Activated CD8-positive, alpha-beta memory T cell treated with anti-CD3 and anti-CD28 coated beads for 1 hour (primary cell): ENCODE measurements around the gene TVP23A.
"Not testable (repeated sequence)": the region's sequence is repeated elsewhere in the genome, so short reads cannot be mapped to it uniquely, and the experiment has no call there.

Experiments used
- DNase-seq, 2 donors: peaks; one replicate each; pipeline ENCODE4 v3.0.0-alpha.2; 2020; ENCODE audit warnings: low read depth in 1 of 2; ENCODE audit errors: extremely low read depth in 1 of 2

TVP23A gene

GRCh38 chr16:10836174-10836853, 17.7 kb upstream of the TVP23A start:
- DNase-seq, result no peak

DNA sequence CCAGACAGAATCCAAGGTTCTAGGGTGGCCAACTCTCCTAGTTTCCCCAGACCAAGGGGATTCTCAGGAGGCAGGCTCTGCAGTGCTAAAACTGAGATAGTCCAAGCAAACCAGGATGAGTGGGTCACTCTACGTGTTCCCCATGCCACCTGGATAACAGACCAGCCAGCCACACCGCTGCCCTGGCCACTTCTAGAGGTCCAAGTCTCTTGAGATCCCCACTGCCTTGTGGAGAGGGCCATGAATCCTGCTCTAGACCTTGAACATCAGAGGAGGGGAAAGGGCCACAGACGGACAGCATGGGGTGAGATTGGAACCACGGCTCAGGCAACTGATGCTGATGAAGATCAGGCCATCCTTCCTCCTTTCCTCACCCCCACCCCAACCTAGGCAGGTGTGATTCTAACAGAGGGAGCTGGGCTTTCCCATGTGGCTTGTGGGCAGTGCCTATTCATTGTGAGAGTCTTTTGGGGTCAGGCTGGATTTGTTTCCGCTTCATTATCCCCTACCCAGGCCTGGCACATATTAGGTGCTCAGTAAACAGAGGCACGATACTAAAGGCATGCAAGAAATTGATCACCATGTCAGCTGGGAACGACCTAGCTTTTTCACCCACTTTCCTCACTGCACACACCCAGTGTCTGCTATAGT, 16.8 kb upstream of the TVP23A start:
- no peak for DNase-seq

- no peak for DNase-seq
Measured at GRCh38 chr16:10834766-10835165, 16.2 kb upstream of the TVP23A start.

DNA sequence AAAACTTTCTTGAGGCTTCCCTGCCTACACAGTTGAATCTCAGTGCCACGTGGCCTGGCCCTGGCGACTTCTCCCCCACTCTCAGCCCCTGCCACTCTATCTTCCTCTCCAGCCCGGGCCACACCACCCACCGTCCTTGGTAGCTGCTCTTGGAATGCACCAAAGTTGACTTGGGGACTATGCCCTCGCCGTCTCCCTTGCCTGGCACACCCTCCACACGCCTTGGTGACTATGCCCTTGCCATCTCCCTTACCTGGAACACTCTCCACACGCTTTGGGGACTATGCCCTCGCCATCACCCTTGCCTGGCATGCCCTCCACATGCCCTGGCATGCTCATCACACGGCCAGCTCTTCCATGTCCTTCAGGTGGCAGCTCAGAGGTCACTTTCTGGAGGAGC, 15.5 kb upstream of the TVP23A start:
- DNase-seq, result no peak

DNA sequence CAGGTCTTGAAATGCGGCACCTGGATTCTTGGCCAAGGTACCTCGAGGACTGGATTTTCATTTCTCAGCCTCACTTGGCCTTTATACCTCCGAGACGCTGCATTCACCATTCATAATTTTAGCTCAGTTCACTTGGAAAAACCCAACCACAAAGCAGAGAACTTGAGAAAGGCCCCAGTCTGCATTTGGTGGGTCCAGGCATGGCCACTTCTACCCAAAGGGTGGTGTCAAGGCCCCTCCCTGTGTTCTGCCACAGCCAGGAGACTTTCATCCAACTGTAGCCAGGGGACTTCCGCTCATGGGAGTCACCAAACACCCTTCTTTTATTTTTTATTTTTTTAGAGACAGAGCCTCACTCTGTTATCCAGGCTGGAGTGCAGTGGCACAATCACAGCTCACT, 14.7 kb upstream of the TVP23A start:
- DNase-seq, result no peak

- no peak for DNase-seq
Measured at GRCh38 chr16:10831894-10832886, 13.6 kb upstream of the TVP23A start.

- not testable (repeated sequence) for DNase-seq
Measured at GRCh38 chr16:10830240-10830639, 11.6 kb upstream of the TVP23A start.

DNA sequence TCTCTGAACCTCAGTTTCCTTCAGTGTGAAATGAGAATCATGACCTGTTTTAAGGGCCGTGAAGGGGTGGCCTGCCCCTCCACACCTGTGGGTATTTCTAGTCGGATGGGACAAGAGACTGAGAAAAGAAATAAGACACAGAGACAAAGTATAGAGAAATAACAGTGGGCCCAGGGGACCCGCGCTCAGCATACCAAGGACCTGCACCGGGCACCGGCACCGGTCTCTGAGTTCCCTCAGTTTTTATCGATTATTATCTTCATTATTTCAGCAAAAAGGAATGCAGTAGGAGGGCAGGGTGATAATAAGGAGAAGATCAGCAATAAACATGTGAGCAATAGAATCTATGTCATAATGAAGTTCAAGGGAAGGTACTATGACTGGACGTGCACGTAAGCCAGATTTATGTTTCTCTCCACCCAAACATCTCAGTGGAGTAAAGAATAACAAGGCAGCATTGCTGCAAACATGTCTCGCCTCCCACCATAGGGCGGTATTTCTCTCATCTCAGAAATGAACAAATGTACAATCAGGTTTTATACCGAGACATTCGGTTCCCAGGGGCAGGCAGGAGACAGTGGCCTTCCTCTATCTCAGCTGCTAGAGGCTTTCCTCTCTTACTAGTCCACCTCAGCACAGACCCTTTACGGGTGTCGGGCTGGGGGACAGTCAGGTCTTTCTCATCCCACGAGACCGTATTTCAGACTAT, 10.9 kb upstream of the TVP23A start:
- not testable (repeated sequence) for DNase-seq

- DNase-seq, result no peak
Measured at GRCh38 chr16:10828851-10829366, 10.3 kb upstream of the TVP23A start.

DNA sequence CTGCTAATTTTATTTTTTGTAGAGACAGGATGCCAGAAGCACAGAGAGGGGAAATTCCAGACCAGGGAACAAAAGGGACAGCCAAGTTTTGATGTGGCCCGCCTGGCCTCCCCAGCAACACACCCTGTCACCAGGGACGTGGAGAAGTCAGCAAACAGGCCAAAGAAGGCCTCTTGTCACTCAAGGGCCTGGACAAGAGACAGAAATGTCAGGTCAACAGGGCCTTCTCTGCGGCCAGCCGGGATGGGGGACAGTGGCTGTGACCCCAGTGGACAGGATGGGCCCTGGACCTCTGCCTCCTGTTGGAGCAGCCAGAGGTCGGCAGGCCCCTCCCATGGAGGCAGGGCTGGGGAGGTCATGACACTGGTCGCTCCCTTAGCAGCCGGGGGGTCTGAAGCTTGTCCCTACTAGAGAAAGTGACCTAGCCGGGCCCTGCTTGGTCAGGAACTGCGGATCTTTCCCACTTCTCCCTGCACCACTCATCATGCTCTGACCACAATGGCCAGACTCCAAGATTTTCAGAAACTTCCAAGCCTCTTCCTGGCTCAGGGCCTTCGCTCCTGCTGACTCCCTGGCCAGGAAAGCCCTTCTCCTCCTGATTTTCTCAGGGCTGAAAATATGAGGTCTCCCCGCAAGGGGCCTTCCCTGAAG, 9.2 kb upstream of the TVP23A start:
- DNase-seq, result no peak

- no peak for DNase-seq
Measured at GRCh38 chr16:10824111-10824893, 5.7 kb upstream of the TVP23A start.

DNA sequence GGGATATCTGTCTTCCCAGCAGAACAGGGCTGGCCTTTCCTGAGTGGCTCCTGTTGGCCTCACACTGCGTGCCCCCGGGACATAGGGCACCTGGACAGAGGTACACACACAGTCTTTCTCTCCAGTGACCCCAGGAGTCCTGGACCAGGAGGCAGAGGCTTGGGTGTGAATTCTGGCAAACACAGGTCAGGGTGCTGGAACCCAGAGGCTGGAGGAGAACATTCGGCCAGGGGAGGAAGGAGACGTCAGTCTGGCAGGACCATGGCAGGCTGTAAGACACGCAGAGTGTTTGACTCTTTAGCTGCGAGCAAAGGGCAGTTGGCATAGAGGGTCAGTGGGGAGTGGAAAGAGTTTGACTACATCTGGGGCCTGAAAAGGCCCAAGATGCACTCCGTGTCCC, 4.1 kb upstream of the TVP23A start:
- no peak for DNase-seq

- no peak for DNase-seq
Measured at GRCh38 chr16:10820546-10820945, 2.0 kb upstream of the TVP23A start.

DNA sequence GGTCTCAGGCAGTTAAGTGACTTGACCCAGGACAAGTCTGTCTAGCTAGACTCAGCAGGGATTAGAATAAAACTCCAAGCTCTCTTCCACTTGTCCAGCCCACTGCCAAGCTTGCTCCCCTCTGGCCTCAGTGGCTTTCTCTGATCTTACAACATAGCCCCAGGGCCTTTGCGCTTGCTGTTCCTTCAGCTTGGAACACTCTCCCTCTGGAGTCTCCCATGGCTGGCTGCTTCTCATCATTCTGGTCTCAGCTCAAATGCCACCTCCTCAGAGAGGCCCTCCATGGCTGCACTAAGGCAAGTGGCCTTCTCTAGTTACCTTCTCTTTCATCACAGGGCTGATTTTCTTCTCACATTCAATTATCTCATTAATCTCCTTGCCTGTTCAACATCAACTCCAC, 1.1 kb downstream of the TVP23A start:
- no peak for DNase-seq

DNA sequence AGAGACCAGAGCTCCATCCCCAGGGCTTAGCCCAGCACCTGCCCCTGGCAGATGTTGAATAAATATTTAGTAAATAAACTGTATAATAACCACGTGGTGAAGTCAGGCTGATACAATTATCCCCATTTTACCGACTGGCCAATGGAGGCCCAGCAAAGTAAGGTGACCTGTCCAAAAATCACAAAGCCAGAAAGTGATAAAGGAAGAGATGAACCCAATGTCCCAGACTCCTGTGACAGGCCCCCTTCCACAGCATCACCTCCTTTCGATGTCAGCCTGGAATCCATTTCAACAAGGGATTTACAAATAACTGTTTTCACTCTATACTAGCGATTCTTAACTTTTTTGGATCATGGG, 5.5 kb downstream of the TVP23A start:
- no peak for DNase-seq

DNA sequence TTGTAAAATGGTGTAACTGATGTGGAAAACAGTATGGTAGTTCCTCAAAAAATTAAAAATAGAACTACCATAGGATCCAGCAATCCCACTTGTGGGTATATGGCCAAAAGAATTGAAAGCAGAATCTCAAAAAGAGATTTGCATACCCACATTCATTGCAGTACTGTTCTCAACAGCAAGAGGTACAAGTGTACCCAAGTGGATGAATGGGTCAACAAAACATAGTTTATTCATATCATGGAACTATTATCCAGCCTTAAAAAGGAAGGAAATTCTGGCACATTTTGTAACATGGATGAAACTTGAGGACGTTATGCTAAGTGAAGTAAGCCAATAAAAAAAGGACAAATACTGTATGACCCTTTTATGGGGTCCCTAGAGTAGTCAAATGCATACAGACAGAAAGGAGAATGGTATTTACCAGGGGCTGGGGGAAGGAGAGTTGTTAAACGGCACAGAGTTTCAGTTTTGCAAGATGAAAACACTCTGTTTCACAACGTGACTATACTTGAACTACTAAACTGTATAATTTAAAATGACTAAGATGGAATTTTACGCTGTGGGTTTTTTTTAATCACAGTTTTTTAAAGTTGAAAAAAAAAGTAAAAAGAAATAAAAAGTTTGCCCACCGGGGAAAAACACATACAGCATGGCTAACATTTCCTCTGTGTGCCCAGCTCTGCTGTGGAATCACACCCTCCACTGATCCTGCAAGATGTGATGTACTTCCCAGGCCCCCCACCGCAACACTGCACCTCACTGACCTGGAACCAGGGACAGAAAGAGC, 6.1 kb downstream of the TVP23A start:
- no peak for DNase-seq

- DNase-seq, result no peak
Measured at GRCh38 chr16:10809706-10810105, 8.9 kb downstream of the TVP23A start.

DNA sequence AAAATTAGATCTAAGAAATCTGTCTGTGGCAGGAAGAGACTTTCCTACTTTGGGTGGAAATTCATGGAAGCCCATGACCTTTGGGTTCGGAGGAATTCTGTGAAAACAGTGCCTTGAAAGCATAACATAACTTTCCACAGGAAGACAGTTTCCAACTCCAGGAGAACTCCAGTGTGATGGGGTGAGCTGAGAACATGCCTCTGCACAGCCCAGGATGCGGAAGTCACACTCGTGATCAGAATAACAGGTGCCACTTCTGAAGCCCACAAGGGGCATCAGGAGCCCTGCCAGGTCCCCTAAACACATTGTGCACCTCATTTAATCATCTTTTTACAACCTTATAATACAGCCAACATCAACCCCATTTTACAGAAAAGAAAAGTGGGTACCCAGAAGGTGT, 9.7 kb downstream of the TVP23A start:
- no peak for DNase-seq

DNA sequence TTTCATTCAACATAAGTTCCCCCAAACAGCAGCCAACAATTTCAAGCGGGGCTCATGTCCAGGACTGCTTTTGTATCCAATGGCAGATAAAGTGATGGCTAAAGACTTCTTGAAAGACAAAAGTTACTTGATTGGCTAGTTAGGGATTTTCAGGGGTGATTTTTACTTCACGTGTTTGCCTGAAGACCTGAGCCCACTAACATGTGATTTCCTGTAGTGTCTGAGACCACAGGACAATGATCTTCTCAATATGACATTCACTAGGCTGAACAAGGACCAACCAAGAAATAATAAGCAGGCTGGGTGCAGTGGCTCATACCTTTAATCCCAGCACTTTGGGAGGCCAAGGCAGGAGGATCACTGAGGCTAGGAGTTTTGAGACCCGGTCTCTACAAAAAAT, 10.4 kb downstream of the TVP23A start:
- DNase-seq, result no peak
